Prostate gland (tissue), 2 donors: ENCODE data around the gene CNTN3. TPM values are rescaled to one million over a fixed set of nuclear protein-coding genes. Genes with fewer than 3 reads are reported as not detected.
A peak's percentile ranks its signal among the peaks of the same experiment; 100 is the strongest.

Experiments used
- DNase-seq: peaks from one replicate; pipeline ENCODE4 v3.0.0-alpha.2; 2019; ENCODE audit warnings: low spot score
- H3K27ac ChIP-seq, 2 donors: fragments of 200-600 bp; sonication (generic); 2 replicates each; pipeline ENCODE4 v1.5.1; 2017 to 2019
- H3K27me3 ChIP-seq: fragments of 200-600 bp; sonication (generic); replicated peaks from 2 replicates; pipeline ENCODE4 v1.5.1; 2019; ENCODE audit not compliant: insufficient read depth
- H3K36me3 ChIP-seq, 2 donors: fragments of 200-600 bp; sonication (generic); 1 replicate in 1 of 2; 2 replicates in 1 of 2; pipeline versions ENCODE4 v1.5.1 to v1.8.1; 2017 to 2019
- H3K4me1 ChIP-seq: fragments of 200-600 bp; sonication (generic); replicated peaks from 2 replicates; pipeline ENCODE4 v1.5.1; 2019
- H3K4me3 ChIP-seq, 2 donors: fragments of 200-600 bp; sonication (generic); 2 replicates each; pipeline ENCODE4 v1.5.1; 2017 to 2019
- H3K9me3 ChIP-seq: fragments of 200-600 bp; sonication (generic); 2 replicates; pipeline ENCODE4 v1.5.1; 2017
- CTCF ChIP-seq, 4 experiments: fragments of 200-600 bp in 2 of 4; fragments of 450-650 bp in 2 of 4; sonication (generic) in 2 of 4; IDR thresholded peaks; 1 replicate in 3 of 4; 2 replicates in 1 of 4; pipeline ENCODE4 v1.5.1; 2016 to 2019; ENCODE audit warnings: antibody characterized with exemption in 4 of 4, mild to moderate bottlenecking in 2 of 4, moderate library complexity in 2 of 4
- POLR2A ChIP-seq: fragments of 450-650 bp; IDR thresholded peaks from one replicate; pipeline ENCODE4 v1.6.1; 2016; ENCODE audit warnings: antibody characterized with exemption, mild to moderate bottlenecking
- POLR2AphosphoS5 ChIP-seq: sonication (generic); formaldehyde crosslinking; IDR thresholded peaks from one replicate; pipeline ENCODE4 v1.6.1; 2017; ENCODE audit warnings: antibody characterized with exemption
- WGBS: methylation state at CpG from one replicate; pipeline ENCODE4 v1.1.5; 2018; 5-methylcytosine and 5-hydroxymethylcytosine counted together
- intact Hi-C: fragments of 100-400 bp; cut with DNase I; formaldehyde crosslinking; loops from one replicate; pipeline ENCODE4 v1.14.2; 2022
- total RNA-seq, 2 donors: library from RNA; depleted of rRNA; stranded (reverse); fragments of >200 nt; gene quantifications; one replicate each; pipeline ENCODE4 v1.1.0, GENCODE V29; 2016

The CNTN3 gene
- 1 to 10 TPM; 5.2 to 8.2 TPM for total RNA-seq

DNA sequence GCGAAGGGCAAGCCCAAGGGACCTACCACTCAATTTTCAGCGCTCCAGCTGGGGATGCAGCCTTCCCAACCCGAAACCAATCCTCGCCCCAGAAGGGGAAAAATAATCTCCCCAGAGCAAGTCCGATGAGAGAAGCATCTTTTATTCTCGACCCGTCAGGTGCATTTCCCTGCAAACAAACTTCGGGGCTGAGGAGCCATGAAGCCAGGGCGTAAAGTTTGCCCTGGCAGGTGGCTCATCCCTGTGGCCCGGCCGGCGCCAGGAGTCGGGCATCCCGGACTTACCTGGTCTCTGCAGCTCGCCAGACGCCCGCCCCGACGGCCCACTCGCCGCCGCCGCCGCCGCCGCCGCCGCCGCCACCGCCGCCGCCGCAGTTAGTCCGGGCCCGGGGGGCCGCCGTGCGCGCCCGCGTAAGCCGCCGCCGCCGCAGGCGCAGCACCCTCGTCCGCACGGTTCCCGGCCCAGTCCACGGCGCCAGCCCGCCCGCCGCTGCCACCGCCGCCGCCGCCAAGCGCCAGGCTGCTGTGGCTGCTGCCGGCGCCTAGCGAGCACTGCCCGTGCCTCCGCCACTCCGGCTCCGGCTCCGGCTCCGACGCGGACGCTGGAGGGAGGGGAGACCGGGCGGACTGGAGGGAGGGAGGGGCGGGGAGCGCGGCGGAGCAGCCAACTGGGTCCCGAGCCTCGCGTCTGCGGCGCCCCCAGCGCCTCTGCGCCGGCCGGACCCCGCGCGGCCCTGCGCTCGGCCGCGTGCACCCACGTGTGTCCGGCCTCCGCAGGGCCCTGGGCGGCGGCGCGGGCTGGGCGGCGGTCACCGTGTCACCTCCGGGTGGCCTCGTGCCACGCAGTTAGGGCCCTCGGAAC lies at the start of gene CNTN3:
Gene CNTN3, minus strand, starts transcription at position 553 of the 861 bp plus-strand sequence. CDS start 93,547 bp downstream, outside the sequence.
- H3K27ac ChIP-seq, result peak within 1 kb of the TSS; percentile 24 to 47
- TF ChIP-seq POLR2AphosphoS5, result no peak
- no peak for TF ChIP-seq POLR2A
- TF ChIP-seq CTCF (IDR thresholded peaks at IDR 0.05), result no peak
- no peaks in the 10 kb centered on the region for H3K27me3 ChIP-seq
- 1% methylated on average over 47 of the region's 108 CpGs for WGBS
- H3K36me3 ChIP-seq, result no peaks in the 10 kb centered on the region
- peak within 1 kb of the TSS; percentile 42 for H3K4me3 ChIP-seq
- H3K9me3 ChIP-seq, result no peaks in the 10 kb centered on the region
- peaks cover 11% of the 10 kb centered on the region for H3K4me1 ChIP-seq
- intact Hi-C loops, result no loop called here
- peak; percentile 9 for DNase-seq

DNA sequence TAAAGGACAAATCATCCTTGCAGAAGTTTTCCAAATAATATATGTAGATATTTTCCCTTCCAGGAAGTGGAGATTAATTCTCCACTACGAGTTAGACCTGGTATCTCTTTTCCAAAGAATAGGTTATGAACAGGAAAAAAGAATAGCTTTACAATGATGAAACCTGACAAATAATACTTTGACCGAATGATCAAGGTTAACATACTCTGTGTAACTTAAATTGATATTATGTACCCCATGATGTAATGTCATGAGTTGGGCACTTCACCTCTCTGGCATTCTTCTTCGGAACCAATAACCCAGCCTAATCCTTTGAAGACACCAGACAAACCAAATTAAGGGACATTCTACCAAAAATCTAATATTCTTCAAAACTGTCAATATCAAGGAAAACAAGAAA lies 48.7 kb upstream of the CNTN3 start:
- H3K9me3 ChIP-seq, result no peaks in the 10 kb centered on the region
- TF ChIP-seq POLR2AphosphoS5, result no peak
- no peak for TF ChIP-seq CTCF (IDR thresholded peaks at IDR 0.05)
- no peak for TF ChIP-seq POLR2A
- no peaks in the 10 kb centered on the region for H3K4me1 ChIP-seq
- H3K4me3 ChIP-seq, result no peak overlapping the region
- DNase-seq, result no peak
- H3K36me3 ChIP-seq, result no peaks in the 10 kb centered on the region
- H3K27me3 ChIP-seq, result no peaks in the 10 kb centered on the region
- H3K27ac ChIP-seq, result no peak overlapping the region
- intact Hi-C loops, result no loop called here
- WGBS, result 92% methylated on average over 3 of the region's 3 CpGs

GRCh38 chr3:74661672-74662071 lies 47.2 kb upstream of the CNTN3 start:
- Histone ChIP-seq H3K4me3 (no peak overlapping the region), H3K27me3 (no peaks in the 10 kb centered on the region), H3K9me3 (no peaks in the 10 kb centered on the region), H3K4me1 (no peaks in the 10 kb centered on the region), H3K36me3 (no peaks in the 10 kb centered on the region), H3K27ac (no peak overlapping the region)
- no peak for DNase-seq
- intact Hi-C loops, result no loop called here
- TF ChIP-seq CTCF (IDR thresholded peaks at IDR 0.05) (no peak), POLR2A (no peak), POLR2AphosphoS5 (no peak)

GRCh38 chr3:74651885-74652284 lies 37.4 kb upstream of the CNTN3 start:
- Histone ChIP-seq H3K4me3 (no peak overlapping the region), H3K27me3 (no peaks in the 10 kb centered on the region), H3K9me3 (no peaks in the 10 kb centered on the region), H3K4me1 (no peaks in the 10 kb centered on the region), H3K27ac (no peak overlapping the region), H3K36me3 (no peaks in the 10 kb centered on the region)
- no peak for DNase-seq
- no peak for TF ChIP-seq POLR2AphosphoS5
- no peak for TF ChIP-seq POLR2A
- no peak for TF ChIP-seq CTCF (IDR thresholded peaks at IDR 0.05)
- intact Hi-C loops, result no loop called here
- 79% methylated on average over 2 of the region's 2 CpGs for WGBS

GRCh38 chr3:74651292-74651691 lies 36.8 kb upstream of the CNTN3 start:
- no peaks in the 10 kb centered on the region for H3K27me3 ChIP-seq
- H3K9me3 ChIP-seq, result no peaks in the 10 kb centered on the region
- intact Hi-C loops, result no loop called here
- no peak overlapping the region for H3K4me3 ChIP-seq
- no peak for TF ChIP-seq POLR2A
- DNase-seq, result no peak
- H3K4me1 ChIP-seq, result no peaks in the 10 kb centered on the region
- H3K36me3 ChIP-seq, result no peaks in the 10 kb centered on the region
- WGBS, result 35% methylated on average over 2 of the region's 2 CpGs
- no peak overlapping the region for H3K27ac ChIP-seq
